ENCODE measurements around the gene DNAJC1.
A peak's percentile ranks its signal among the peaks of the same experiment; 100 is the strongest.
"Not testable (repeated sequence)": the region's sequence is repeated elsewhere in the genome, so short reads cannot be mapped to it uniquely, and the experiment has no call there.

Gene DNAJC1

DNA sequence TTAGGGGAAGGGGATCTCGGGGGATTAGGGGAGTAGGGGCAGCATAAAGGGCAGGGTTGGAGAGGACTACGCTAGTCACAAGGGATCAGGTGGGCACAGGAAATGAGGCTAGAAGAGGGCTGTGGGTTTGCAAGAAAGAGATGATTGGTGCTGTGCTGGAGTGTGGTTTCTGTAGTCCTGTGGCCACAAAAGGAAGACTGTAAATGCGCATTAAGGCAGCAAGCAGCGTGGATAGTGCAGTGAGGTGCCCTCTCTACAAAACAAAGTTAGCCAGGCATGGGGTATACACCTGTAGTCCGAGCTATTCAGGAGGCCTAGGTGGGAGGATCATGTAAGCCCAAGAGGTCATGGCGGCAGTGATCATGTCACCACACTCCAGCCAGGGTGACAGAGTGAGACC lies 257.4 kb downstream of the DNAJC1 start:
- no peak for DNase-seq (ENCODE audit: insufficient read length, low spot score)
- FAIRE-seq: no peak

DNA sequence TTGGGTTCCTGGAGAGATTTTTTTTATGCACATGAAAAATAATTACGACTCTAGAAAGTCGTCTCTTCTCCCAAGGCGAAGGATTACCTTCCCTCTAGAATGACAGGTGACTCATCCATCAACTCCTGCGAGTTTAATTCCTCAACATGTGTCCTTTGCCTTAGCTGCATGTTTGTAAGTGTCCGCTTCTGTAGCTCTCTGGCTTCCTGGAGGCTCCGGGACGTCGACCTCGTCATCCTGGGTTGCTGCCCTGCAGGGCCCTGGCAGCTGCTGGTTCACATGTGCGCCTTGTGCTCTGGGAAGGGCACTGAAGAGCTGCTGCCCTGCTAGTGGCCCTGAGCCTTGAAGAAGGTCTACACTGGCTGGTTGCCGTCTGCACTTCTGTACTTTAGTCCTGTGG lies 259.3 kb downstream of the DNAJC1 start:
- DNase-seq (ENCODE audit: insufficient read length, low spot score) (no peak), FAIRE-seq (no peak)

DNA sequence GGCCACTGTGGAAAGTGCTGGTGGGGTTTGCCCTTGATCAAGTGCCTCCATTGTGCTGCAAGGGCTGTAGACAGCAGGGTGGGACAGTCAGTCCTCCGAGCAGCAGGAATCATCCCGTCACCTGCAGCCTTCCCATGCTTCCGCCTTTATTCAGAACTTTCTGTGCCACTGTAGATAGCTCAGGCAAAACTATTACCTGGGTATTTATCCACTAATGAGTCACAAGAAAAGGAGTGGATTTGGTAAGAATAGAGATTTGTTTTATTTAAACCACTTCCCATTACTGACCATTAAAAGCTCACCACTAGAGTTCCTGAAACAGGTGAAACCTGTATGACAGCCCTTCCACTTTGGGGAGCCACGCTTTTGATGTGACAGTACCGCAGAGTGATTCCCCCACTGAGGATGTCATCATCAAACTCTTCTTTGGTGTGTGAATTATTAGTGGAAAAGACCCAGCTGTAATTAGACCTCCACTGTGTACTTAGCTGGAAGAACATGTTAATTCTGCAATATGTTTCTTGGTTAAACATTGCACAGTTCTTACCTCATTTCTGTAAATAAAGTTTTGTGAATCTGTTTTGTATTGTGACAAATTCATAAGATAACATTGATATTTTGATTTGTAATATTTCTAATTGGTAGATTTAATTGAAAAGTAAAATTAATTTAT lies 260.7 kb downstream of the DNAJC1 start:
- DNase-seq (ENCODE audit: insufficient read length, low spot score) (no peak), FAIRE-seq (no peak)

DNA sequence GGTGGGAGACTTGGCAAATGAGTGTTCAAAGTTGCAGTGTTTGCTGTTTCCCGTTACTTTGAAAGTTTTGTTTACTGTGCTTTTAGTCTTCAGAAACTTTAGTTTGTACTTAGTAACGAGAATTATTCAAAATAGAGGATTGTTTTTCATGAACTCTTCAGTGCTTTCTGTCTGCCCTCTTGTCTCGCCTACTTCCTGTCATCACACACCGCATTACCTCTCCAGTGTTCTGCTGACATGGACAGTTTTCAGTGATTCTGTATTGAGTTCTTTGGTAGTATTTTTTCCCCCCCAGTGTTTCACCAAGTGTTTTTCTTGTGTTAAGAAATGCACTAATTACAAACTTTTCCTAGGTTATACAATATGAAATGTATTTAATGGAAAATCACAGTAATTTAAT lies 262.5 kb downstream of the DNAJC1 start:
- DNase-seq (ENCODE audit: insufficient read length, low spot score): no peak
- no peak for FAIRE-seq

DNA sequence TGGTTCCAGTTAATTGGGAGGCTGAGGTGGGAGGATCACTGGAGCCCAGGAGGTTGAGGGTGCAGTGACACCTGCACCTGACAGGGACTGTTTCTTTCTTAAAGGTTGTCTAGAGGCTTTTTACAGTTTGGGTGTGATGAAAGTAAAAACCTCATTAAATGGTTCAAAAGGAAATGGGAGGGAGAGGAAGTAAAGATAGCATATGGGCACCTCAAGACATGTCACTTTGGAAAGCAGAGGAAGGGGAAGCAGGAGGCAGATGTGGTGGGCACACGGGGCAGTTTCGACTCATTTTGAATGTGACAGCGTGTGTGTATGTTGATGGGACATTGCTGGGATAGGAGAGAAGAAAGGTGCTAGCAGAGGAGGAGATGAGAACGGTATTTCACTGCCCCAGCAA lies 266.4 kb downstream of the DNAJC1 start:
- no peak for DNase-seq (ENCODE audit: insufficient read length, low spot score)

DNA sequence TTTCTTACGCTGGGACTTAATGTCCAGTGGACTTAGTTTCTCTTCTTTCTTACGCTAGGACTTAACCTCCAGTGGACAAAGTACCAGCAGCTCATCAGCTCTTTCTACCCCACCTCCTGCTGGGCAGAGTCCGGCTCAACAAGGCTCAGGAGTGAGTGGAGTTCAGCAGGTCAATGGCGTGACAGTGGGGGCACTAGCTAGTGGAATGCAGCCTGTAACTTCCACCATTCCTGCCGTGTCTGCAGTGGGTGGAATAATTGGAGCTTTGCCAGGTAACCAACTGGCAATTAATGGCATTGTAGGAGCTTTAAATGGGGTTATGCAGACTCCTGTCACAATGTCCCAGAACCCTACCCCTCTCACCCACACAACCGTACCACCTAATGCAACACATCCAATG lies 269.8 kb downstream of the DNAJC1 start:
- DNase-seq (ENCODE audit: insufficient read length, low spot score) (no peak), FAIRE-seq (no peak)

More for the DNA sequence above, 266.4 kb downstream of the DNAJC1 start:
- no peak for FAIRE-seq

DNA sequence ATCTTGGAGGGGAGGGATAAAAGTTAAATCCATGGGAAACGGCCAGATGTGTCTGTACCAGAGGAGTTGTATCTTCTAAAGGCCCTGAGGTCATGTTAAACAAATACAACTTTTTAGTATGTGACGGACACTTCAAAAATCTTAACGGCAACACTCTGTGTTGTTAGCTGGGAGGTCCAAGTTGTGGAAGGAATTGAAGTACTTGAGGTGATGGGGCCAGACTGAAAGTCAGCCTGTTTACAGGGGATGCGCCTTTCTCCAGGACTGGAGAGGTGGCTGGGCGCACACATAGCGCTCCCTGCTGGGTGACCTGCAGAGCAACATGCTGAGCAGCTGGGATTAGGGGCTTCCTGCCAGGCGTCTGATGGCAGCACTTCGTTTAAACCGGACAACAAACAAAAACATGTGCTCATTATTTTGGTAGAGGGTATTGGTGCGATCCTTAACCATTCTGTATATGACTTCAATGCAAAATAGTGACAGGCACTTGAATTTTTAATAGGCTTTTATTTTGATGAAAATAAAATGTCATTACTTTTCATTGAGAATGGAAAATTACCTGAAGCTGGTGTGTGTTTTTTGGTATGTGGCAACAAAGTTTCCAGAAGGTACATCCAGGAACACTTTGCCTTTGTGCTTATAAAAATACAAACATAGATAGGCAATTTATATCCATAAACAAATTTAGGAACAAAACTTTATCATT lies 271.3 kb downstream of the DNAJC1 start:
- FAIRE-seq (peak; percentile 4), DNase-seq (ENCODE audit: insufficient read length, low spot score) (peak; percentile 67)

DNA sequence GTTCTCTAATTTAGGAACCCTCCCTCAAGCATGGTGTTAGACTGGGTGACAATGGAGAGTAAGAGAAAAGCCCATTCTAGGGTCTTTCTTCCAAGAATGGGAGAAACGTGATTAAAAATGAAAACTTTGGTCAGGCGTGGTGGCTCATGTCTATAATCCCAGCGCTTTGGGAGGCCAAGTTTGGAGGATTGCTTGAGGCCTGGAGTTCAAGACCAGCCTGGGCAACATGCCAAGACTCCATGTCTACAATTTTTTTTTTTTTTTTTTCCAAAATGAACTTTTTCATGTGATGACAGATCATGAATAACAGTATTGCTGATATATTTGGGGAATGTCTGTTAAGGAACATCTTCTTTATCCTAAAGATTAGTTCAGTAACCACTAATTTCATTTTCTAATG lies 274.9 kb downstream of the DNAJC1 start:
- no peak for DNase-seq (ENCODE audit: insufficient read length, low spot score)
- FAIRE-seq: no peak

DNA sequence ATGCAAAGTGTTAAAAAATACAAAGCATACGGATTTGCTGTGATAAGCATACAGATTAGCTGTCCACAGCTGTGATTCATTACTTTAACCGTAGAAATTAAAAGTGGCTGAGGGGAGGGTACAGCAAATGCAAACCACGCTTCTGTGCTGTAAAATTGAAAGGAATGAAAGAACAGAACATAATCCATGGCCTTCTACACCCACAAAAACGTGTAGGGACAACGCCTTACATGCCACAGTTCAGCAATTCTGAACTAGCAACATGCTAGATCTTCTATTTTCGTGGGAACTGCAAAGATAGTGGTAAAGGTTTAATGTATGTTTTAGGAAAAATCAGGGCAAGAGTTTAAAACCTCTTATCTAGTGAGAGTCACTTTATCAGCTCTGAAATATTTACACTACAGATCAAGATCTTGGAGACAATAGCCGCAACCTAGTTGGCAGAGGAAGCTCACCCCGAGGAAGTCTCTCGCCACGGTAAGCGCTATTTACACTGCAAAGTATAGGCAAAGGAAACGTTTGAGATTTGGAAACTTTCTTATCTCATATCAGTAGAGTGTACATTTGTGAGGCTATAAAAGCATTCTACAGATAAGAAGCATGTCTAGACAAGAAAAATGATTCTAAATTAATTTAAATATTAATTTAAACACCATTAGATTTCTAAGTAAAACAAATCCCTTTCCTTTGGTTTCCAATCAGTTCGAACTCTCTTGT lies 275.9 kb downstream of the DNAJC1 start:
- FAIRE-seq (no peak), DNase-seq (ENCODE audit: insufficient read length, low spot score) (no peak)

DNA sequence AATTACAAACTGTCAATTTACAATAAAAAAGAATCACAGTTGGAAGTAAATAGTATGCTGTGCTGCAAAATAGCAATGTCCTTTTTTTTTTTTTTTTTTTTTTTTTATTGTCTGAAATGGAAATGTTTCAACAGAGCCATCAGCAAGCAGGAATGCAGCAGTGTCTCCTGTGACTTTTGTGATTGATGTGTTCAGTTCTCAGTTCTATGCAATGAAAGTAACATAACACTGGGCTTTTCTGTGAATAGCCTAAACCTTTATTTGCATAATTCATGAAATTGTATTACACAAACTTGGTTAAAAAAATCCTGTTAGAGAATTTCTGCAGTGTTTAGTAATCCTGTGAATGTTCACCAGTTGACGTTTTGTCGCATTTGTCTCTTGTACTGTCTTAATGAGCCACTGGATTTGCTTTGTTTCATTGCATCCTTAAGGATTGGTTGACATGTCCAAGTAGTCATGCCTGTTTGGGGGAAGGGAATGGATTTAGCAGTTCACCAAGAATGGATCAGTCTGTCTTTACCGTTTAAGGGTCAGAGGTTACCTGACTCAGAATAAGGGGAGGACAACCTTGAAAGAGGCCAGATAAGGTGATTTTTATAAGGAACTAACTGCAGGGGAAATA lies 276.8 kb downstream of the DNAJC1 start:
- DNase-seq (ENCODE audit: insufficient read length, low spot score) (no peak), FAIRE-seq (no peak)

DNA sequence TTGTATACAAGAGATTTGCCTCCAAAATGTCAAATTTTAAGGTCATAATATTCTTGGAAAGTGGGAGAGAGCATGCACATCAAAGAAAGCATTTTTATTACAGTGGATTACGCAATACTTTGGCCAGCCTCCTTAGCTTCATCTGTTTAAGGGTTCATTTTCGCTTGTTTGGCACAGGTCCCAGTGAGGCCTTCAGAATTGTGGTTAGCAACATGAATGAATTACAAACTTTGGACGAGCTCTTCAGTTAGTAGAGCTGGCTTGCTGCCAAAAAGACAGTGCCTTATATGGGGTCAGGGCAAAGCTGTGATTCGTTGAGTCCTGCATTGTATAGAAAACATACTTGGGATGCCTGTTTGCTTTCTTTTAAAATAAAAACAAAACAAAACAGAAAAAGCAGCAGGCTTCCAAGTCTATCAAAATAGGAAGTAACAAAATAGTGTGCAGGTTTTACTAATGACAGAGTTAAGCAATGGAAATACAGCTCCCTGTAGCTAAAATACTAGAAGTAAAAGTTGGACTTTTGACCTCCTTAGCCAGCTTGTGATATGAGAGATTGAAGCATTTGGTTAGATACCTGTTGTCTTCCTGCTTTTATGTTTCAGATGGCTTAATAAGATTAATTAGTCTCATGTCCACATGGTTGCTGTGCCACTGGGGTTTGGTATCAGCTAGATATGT lies 278.7 kb downstream of the DNAJC1 start:
- FAIRE-seq: no peak
- peak; percentile 78 for DNase-seq (ENCODE audit: insufficient read length, low spot score)

DNA sequence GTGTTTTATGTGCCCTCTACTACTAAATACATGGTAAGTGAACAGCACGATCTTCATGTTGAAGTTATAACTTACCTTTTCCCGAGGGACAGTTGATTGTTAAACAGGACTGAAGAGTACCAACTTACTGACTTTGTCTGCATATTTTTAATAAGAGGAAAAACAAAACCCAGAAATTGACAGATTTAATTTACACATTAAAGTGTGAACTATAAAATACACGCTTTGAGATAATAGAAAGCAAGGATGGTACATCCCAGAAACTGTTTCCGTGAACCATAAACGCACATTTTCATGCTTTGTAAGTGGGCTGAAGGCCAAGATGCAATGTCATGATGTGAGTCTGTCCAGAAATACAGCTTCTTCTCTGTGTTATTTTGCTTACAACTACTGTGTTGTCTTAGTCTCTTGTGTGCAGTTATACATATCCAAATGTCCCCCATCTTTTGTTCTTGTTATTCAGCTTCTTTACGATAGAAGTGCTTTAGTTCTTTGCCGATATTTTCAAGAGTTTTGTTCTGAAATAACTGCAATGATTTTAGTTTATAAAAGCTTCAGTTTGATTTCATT lies 279.4 kb downstream of the DNAJC1 start:
- FAIRE-seq: no peak
- DNase-seq (ENCODE audit: insufficient read length, low spot score): no peak

DNA sequence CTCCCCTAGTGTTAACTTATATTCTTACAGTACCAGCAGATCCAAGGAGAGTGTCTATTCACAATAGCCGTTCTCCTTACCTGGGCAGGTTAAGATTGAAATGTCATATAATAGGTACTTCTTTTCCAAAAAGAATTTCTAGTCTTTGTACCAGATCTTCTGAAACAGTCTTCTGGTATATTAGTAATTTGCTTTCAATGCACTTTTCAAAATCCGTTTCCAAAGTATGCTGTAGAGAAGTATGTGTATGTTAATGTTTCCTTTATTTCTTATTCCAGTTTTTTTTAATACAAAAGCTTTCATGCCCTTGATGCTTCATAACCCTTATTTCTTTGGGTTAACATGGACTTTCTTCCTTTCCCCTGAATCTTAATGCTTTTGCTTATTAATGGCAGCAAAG lies 281.3 kb downstream of the DNAJC1 start:
- no peak for FAIRE-seq

DNA sequence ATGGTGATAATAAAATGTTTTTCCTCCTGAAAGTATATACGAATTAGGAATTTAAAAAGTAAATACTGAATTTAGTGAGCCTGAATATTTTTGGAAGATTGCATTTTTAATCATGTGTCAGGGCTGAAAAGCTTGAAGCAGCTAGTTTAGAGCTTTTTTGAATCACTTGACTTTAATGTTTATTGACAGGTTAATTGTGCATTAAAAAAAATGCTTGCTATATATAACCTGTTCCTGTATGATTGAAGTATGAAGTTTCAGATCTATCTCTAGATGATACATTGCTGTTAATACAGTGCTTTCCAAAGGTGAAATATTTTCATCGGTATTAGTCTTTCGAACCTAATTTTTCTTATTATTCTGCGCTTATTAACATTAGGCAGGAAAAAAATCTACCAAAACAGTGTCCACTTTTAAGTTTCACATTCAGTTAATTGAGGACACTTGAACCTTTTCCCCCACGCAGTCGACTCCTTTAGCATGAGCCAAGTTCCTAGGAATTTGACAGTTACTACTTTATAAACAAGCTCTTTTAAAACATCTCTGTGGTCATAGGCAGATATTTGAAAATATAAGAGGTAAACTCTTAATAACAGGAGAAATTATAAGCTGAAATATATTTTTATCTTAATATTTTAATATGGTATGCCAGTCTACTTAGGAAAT lies 282.4 kb downstream of the DNAJC1 start:
- DNase-seq (ENCODE audit: insufficient read length, low spot score): no peak
- FAIRE-seq: no peak

More for the DNA sequence above, 281.3 kb downstream of the DNAJC1 start:
- no peak for DNase-seq (ENCODE audit: insufficient read length, low spot score)

DNA sequence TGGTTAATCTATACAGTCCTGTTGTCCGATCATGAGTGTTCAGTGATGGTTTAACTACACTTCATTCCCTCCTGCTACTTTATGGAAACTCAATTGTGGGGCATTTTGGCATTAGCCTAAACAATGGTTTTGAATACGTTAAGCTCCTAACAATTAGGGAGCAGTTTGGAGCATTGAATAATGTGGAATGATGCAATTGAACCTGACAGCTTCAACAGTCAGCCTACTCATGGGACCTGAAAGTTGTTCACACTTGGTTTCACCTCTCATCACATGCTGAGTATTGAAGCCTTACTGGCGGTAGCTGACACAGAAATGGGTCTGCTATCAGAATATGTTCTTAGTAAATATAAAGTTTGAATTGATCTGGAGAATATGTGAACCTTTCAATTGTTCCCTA lies 283.4 kb downstream of the DNAJC1 start:
- no peak for FAIRE-seq

DNA sequence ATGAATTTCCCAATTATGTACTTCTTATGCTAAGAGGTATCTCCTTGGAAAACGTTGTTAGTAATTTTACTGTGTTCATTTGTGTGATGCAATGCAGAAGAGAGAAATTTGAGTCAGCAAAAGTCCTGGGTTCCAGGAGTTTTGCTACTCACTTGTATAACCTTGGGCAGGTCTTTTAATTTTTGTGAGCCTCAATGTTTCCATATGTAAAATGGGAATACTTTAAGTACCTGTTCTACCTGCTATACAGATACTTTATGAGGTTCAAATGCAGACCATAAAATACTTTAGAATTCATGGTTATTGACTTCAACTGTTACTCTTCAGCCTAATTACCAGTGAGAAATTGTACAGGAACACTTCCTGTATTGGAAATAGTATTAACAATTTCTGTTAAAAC lies 284.0 kb downstream of the DNAJC1 start:
- DNase-seq (ENCODE audit: insufficient read length, low spot score) (no peak), FAIRE-seq (no peak)

More for the DNA sequence above, 283.4 kb downstream of the DNAJC1 start:
- DNase-seq (ENCODE audit: insufficient read length, low spot score): no peak

DNA sequence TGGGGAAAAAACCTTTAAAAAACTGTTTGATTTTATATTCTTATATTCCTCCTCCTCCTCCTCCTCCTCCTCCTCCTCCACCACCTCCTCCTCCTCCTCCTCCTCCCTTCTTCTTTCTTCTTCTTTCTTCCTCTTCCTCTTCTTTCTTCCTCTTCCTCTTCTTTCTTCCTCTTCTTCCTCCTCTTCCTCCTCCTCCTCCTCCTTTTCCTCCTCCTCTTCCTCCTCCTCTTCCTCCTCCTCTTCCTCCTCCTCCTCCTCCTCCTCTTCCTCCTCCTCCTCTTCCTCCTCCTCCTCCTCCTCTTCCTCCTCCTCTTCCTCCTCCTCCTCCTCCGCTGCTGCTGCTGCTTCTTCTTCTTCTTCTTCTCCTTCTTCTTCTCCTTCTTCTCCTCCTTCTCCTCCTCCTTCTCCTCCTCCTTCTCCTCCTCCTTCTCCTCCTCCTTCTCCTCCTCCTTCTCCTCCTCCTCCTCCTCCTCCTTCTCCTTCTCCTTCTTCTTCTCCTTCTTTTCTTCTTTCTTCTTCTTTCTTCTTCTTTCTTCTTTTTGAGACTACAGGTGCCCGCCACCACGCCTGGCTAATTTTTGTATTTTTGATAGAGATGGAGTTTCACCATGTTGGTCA lies 286.0 kb downstream of the DNAJC1 start:
- not testable (repeated sequence) for DNase-seq (ENCODE audit: insufficient read length, low spot score); FAIRE-seq

DNA sequence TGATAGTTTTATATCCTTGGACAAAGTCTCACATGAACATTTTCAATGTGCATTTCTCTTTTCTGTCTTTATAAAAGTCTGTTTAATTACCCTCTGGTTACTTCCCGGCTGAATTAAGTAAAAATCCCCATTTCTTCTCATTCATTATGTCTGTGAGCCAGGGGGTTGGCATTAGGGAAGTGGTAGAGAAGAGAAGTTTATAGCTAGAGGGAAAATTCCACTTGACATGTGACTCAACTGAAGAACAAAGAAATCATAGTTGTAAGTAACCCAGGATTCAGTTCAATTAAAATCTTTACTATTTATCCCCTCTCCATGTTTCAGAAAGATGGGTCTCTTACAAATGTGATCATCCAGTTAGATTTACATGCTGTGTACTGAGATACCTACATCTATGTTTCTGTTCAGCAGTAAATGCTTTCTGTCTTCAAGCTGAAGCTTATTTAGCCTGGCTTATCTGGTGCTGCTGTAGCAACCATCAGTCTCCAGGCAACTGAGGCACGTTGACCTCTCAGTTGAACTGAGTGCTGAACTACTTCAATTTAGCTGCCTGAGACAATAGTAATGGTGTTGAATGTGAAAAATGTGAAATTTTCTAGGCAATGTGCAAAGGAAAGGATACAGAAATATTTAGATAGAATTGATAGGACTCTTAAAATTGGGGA lies 287.9 kb downstream of the DNAJC1 start:
- DNase-seq (ENCODE audit: insufficient read length, low spot score) (no peak), FAIRE-seq (no peak)

DNA sequence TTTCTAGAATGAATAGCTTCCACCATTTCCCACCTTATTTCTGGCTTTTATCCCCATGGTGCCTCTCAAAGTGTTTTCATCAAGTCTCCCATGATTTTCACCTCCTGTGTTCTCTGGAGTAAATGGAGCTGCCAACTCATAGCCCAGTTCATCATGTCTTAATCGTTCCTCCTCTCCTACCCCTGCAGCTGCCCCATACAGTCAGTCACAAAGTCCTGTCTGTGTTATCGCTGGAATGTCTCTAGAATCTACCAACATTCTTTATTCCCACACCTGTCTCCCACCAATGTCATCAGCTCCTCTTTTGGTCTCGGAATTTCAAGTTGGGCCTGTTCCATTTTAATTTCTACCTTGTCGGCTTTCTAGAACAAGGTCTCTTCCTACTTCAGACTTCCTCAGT lies 290.6 kb downstream of the DNAJC1 start:
- FAIRE-seq (no peak), DNase-seq (ENCODE audit: insufficient read length, low spot score) (no peak)

Data from HTR-8/SVneo (cell line).